IMR-90 (cell line): ENCODE data around the gene DNAJC13.

Experiments used
- CEBPB ChIP-seq: IDR thresholded peaks from 2 replicates; pipeline ENCODE4 v1.6.1; 2012; ENCODE audit warnings: low read depth, low read length, improper control_type of control experiment
- CHD1 ChIP-seq: IDR thresholded peaks from 2 replicates; pipeline ENCODE4 v1.6.1; 2012; ENCODE audit warnings: low read depth, low read length, improper control_type of control experiment
- CTCF ChIP-seq: conservative IDR thresholded peaks from 2 replicates; pipeline ENCODE4 v1.5.1; 2012; ENCODE audit warnings: mild to moderate bottlenecking, low read depth, low read length, improper control_type of control experiment
- MAFK ChIP-seq: IDR thresholded peaks from 2 replicates; pipeline ENCODE4 v1.6.1; 2012; ENCODE audit warnings: low read depth, low read length, improper control_type of control experiment
- MAZ ChIP-seq: IDR thresholded peaks from 2 replicates; pipeline ENCODE4 v1.6.1; 2012; ENCODE audit warnings: low read depth, mild to moderate bottlenecking, low read length, improper control_type of control experiment, moderate library complexity, borderline replicate concordance
- POLR2A ChIP-seq: IDR thresholded peaks from 2 replicates; pipeline ENCODE4 v1.6.1; 2012; ENCODE audit warnings: mild to moderate bottlenecking, low read depth, low read length
- RCOR1 ChIP-seq: IDR thresholded peaks from 2 replicates; pipeline ENCODE4 v1.6.1; 2012; ENCODE audit warnings: mild to moderate bottlenecking, low read length, improper control_type of control experiment; ENCODE audit not compliant: insufficient replicate concordance

GRCh38 chr3:132368515-132368914 lies 48.8 kb upstream of the DNAJC13 start:
- no peak for TF ChIP-seq POLR2A
- TF ChIP-seq CEBPB: no peak
- TF ChIP-seq CTCF: no peak
- no peak for TF ChIP-seq RCOR1
- TF ChIP-seq MAZ: no peak
- TF ChIP-seq MAFK: no peak
- no peak for TF ChIP-seq CHD1
